GM18861 (cell line): ENCODE measurements around the gene USP17L30.
"Not testable (repeated sequence)": the region's sequence is repeated elsewhere in the genome, so short reads cannot be mapped to it uniquely, and the experiment has no call there.

ENCODE experiments used
- ATAC-seq: cut with Tn5 transposase; IDR thresholded peaks from one replicate; pipeline ENCODE4 v1.9.1; 2021; ENCODE audit not compliant: unreplicated experiment

USP17L30 gene, protein sequence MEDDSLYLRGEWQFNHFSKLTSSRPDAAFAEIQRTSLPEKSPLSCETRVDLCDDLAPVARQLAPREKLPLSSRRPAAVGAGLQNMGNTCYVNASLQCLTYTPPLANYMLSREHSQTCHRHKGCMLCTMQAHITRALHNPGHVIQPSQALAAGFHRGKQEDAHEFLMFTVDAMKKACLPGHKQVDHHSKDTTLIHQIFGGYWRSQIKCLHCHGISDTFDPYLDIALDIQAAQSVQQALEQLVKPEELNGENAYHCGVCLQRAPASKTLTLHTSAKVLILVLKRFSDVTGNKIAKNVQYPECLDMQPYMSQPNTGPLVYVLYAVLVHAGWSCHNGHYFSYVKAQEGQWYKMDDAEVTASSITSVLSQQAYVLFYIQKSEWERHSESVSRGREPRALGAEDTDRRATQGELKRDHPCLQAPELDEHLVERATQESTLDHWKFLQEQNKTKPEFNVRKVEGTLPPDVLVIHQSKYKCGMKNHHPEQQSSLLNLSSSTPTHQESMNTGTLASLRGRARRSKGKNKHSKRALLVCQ

GRCh38 chr4:9362829-9363228, at the start of gene USP17L30:
Gene USP17L30, plus strand, starts transcription at chr4:9363129. Its CDS starts 0 bp downstream, at chr4:9363129.
- not testable (repeated sequence) for ATAC-seq

GRCh38 chr4:9324191-9324590, 38.7 kb upstream of the USP17L30 start:
- not testable (repeated sequence) for ATAC-seq

GRCh38 chr4:9324865-9325264, 38.1 kb upstream of the USP17L30 start, which contains the start of gene USP17L24:
Gene USP17L24, plus strand, starts transcription at chr4:9325165. Its CDS starts 0 bp downstream, at chr4:9325165.
- not testable (repeated sequence) for ATAC-seq

- ATAC-seq, result not testable (repeated sequence)
These were observed 33.3 kb upstream of the USP17L30 start, which contains the start of gene USP17L25 for GRCh38 chr4:9329611-9330010. Gene USP17L25, plus strand, starts transcription at chr4:9329911. Its CDS starts 0 bp downstream, at chr4:9329911.

GRCh38 chr4:9334358-9334757, 28.6 kb upstream of the USP17L30 start, which contains the start of gene USP17L26:
Gene USP17L26, plus strand, starts transcription at chr4:9334658. Its CDS starts 0 bp downstream, at chr4:9334658.
- not testable (repeated sequence) for ATAC-seq

DNA sequence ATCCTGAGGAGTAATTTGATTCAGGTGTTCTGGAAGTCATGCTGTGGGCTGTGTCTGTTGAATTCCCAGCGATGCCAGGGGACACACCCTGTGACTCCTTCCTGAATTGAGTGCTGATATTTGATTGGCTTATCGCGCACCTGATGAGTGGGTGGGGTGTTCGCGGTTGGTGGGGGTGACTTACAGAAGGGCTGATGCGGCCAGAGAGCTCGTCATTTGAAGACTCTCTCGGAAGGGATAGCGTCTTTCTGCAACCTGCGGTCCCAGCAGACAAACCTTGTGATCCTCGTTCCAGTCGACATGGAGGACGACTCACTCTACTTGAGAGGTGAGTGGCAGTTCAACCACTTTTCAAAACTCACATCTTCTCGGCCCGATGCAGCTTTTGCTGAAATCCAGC, 23.8 kb upstream of the USP17L30 start, which contains the start of gene USP17L5:
Gene USP17L5, plus strand, starts transcription at position 301 of the 400 bp plus-strand sequence. Its CDS starts 0 bp downstream, at position 301.
- ATAC-seq, result not testable (repeated sequence)

DNA sequence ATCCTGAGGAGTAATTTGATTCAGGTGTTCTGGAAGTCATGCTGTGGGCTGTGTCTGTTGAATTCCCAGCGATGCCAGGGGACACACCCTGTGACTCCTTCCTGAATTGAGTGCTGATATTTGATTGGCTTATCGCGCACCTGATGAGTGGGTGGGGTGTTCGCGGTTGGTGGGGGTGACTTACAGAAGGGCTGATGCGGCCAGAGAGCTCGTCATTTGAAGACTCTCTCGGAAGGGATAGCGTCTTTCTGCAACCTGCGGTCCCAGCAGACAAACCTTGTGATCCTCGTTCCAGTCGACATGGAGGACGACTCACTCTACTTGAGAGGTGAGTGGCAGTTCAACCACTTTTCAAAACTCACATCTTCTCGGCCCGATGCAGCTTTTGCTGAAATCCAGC, 19.1 kb upstream of the USP17L30 start, which contains the start of gene USP17L27:
Gene USP17L27, plus strand, starts transcription at position 301 of the 400 bp plus-strand sequence. Its CDS starts 0 bp downstream, at position 301.
- ATAC-seq, result not testable (repeated sequence)

- ATAC-seq, result not testable (repeated sequence)
These were observed 14.3 kb upstream of the USP17L30 start, which contains the start of gene USP17L28 for GRCh38 chr4:9348593-9348992. Gene USP17L28, plus strand, starts transcription at chr4:9348893. Its CDS starts 0 bp downstream, at chr4:9348893.

DNA sequence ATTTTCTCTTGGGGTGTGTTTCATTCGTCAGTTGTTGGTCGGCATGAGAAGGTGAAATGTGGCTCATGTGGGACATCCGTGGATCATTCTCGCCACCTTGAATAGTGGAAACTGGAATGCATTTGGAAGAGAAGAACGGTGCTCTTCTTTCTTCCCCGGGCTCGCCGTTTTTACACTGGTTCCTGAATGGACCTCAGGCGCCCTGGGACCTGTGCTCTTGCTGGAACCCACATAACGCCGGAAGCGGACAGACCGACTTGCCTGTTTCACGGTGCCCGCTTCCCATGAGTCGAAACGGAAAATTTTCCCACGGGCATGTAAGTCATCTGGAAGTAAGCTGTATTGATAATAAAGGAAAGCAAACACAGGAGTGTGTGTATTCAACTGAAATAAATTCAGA, 12.1 kb upstream of the USP17L30 start:
- ATAC-seq, result not testable (repeated sequence)

GRCh38 chr4:9353338-9353737, 9.6 kb upstream of the USP17L30 start, which contains the start of gene USP17L29:
Gene USP17L29, plus strand, starts transcription at chr4:9353638. Its CDS starts 0 bp downstream, at chr4:9353638.
- ATAC-seq, result not testable (repeated sequence)

- ATAC-seq, result not testable (repeated sequence)
These were observed 17.0 kb downstream of the USP17L30 start for GRCh38 chr4:9379881-9380280.

- ATAC-seq, result not testable (repeated sequence)
These were observed 18.1 kb downstream of the USP17L30 start for GRCh38 chr4:9381012-9381534.

- ATAC-seq, result no peak
These were observed 21.2 kb downstream of the USP17L30 start for GRCh38 chr4:9384126-9384525.

DNA sequence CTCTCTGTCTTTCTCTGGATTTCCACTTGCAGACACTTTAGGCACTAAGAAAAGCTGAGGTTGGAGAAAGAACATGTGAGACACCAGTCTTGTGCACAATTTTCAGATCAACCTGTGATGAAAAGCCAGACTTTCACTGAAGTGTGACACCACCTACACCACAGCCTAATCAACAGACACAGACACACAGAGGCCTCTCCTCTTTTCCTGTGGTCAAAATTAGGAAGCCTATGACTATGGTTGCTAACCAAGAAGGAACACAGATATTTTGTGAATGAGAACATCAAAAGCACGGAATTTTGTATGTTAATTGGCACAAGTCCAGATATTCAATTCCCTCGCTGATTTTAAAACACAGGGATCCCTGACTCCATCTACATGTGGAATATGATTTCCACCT, 26.1 kb downstream of the USP17L30 start:
- ATAC-seq, result not testable (repeated sequence)

- ATAC-seq, result not testable (repeated sequence)
These were observed 42.8 kb downstream of the USP17L30 start for GRCh38 chr4:9405774-9406173.

- ATAC-seq, result not testable (repeated sequence)
These were observed 43.6 kb downstream of the USP17L30 start for GRCh38 chr4:9406491-9406890.

DNA sequence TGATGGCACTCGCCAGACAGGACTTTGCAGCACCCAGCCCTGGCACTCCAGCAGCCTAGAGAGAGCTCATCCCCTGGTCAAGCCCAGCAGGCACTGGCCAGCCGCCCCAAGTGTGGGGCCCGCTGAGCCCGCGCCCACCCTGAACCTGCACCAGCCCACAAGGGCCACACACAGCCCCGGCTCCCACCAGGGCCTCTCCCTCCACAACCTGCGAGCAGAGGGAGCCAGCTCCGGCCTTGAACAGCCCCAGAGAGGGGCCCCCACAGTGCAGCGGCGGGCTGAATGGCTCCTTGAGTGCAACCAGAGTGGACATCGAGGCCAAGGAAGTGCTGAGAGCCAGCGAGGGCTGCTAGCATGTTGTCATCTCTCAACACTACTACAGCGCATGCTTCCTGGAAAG, 46.9 kb downstream of the USP17L30 start:
- ATAC-seq, result no peak
